Adipose tissue (tissue), 3 donors: ENCODE measurements around the gene SH3GL1. TPM values are rescaled to one million over a fixed set of nuclear protein-coding genes. Genes with fewer than 3 reads are reported as not detected.

ENCODE experiments used
- H3K27ac ChIP-seq: one replicate; pipeline ENCODE4 v1.5.1; 2013; ENCODE audit warnings: low read depth, low read length
- WGBS, 3 donors: extraction: QIAGEN DNeasy Blood & Tissue Kit; methylation state at CpG; one replicate each; pipeline ENCODE4 v1.1.7; 2013; 5-methylcytosine and 5-hydroxymethylcytosine counted together
- polyA plus RNA-seq, 3 donors: library from polyadenylated mRNA; stranded (reverse); fragments of 200-250 nt; gene quantifications; one replicate each; pipeline ENCODE4 v1.2.3, GENCODE V29; 2013
- donor health status: healthy with polysubstance abuse.
- donor health status: Bipolar disorder and iron deficiency.
- donor health status: healthy.

SH3GL1 gene
- polyA plus RNA-seq, 3 donors: 33.2 to 87.8 (median 74.0) TPM

DNA sequence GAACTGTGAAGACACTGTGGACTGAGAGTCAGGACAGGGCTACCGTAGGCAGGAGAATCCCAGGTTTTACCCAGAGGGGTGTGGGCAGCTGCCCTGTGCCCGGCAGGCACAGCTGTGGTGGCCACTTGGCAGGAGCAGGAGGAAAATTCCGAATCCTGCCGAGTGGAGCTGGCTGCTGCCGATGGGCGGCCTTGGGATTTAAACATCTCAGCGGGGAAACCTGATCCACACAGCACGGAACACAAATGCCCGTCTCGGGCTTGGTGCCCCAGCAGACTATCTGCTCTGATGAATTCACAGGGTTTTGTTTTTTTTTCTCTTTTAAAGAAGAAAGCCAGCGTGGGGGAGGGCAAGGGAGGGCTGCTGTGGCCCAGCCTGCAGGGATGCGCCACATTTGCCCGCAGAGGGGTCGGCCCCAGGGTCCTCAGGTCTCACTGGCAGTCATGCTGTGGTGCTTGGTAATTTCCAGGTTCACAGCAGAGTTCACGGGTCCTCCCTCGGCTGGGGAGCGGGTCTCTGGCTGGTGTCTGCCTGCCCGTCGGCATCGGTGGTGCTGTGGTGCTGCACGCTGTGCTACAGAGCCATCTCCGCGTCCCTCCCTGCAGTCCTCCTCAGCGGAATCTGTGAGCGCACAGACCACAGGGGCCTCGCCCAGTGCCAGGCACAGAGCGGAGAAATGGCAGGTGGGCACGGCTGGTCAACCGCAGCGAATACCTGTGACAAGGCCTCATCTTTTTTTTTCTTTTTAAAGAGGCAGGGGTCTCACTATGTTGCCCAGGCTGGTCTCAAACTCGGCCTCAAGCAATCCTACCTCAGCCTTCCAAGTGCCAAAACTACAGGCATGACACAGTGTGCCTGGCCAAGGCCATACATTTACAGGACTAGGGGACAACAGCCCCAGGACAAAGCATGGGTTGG lies 28.8 kb downstream of the SH3GL1 start:
- WGBS, 3 donors: 66 to 91% (median 89%) methylated on average over 27 to 31 of the region's 31 CpGs
- no peak overlapping the region for H3K27ac ChIP-seq

DNA sequence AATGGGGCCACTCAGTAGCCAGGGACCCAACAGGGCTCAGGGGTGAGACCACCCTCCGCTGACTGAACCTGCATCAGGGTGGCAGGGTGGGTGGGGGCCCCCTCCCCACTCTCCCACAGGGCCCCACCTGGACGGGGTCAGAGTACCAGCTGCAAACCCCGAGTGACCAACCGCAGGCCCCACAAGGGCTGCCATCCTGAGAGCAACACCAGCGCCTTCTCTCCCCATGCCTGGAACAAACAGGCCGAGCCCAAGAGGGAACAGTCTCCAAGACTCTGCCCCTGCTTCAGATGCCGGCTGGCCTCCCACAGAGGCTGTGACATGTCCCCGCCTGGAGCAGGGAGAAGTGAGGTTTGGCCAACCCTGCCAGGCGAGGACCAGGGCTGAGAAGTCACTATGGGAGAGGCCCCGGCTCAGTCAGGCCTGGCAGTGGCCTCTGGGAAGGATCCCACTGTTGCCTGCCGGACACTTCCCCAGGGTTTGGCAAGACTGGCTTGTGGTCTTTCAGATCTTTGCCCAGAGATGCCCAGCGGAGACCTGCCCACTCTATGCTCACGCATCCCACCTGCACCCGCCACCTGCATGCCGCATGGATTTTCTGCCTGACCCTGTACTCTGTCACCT lies 29.8 kb downstream of the SH3GL1 start:
- WGBS, 3 donors: 80 to 88% (median 85%) methylated on average over 15 of the region's 15 CpGs
- no peak overlapping the region for H3K27ac ChIP-seq

GRCh38 chr19:4369888-4370260 lies 30.5 kb downstream of the SH3GL1 start:
- WGBS, 3 donors: 24 to 50% (median 31%) methylated on average over 21 of the region's 21 CpGs
- H3K27ac ChIP-seq: no peak overlapping the region

GRCh38 chr19:4369109-4369887 lies 31.0 kb downstream of the SH3GL1 start:
- WGBS, 3 donors: 20 to 64% (median 20%) methylated on average over 25 of the region's 25 CpGs
- no peak overlapping the region for H3K27ac ChIP-seq

DNA sequence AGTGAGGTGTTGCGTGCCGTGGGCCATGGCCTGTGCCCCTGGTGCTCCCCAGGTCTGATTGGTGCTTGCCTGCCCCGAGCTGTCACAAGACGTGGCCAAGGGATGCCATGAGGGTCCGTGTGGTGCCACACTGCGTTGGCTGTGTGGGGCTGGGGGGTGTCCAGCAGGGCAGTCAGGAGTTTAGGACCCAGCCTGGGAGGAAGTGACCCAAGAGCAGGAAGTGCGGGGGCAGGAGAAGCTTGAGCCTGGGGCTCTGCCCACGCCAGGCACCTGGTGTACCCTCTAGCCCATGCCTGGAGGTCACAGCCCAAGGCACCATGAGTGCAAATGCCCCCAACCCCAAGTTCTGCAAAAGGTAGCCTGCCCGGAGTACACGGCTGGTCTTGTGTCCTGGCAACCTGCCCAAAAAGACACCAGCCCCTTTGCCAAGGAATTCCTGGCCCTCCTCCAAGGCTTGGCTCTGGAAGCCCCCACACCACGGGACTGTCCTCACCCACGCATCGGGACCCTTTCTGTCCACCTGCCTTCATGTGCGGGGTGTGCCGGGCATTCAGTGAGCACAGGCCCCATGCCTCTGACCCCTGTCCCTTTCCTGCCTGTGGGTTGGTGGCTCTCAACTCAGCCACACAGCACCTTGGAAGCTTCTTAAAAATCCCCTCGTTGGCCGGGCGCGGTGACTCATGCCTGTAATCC lies 32.1 kb downstream of the SH3GL1 start:
- WGBS, 3 donors: 52 to 65% (median 55%) methylated on average over 19 of the region's 19 CpGs

DNA sequence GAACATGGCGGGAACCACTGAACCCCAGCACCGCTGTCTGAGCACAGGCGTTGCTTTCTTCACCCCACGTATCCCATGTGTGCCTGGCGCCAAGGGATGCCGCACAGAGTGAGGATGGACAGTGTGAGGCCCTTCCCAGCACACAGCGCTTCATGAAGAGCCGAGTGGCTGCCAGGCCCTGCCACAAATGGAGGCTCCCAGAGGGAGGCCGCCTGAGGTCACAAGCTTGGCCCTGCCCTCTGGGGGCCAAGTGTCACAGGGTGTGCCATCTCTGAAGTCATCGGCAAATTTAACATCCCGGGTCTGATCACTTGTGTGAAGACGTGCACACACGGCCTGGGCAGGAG lies 32.6 kb downstream of the SH3GL1 start:
- 71 to 84% (median 82%) methylated on average over 13 of the region's 13 CpGs for WGBS, 3 donors
- no peak overlapping the region for H3K27ac ChIP-seq

More for the DNA sequence above, 32.1 kb downstream of the SH3GL1 start:
- H3K27ac ChIP-seq: no peak overlapping the region

GRCh38 chr19:4367336-4367723 lies 33.0 kb downstream of the SH3GL1 start:
- H3K27ac ChIP-seq: no peak overlapping the region
- 89% methylated on average over 10 of the region's 10 CpGs for WGBS, 3 donors

DNA sequence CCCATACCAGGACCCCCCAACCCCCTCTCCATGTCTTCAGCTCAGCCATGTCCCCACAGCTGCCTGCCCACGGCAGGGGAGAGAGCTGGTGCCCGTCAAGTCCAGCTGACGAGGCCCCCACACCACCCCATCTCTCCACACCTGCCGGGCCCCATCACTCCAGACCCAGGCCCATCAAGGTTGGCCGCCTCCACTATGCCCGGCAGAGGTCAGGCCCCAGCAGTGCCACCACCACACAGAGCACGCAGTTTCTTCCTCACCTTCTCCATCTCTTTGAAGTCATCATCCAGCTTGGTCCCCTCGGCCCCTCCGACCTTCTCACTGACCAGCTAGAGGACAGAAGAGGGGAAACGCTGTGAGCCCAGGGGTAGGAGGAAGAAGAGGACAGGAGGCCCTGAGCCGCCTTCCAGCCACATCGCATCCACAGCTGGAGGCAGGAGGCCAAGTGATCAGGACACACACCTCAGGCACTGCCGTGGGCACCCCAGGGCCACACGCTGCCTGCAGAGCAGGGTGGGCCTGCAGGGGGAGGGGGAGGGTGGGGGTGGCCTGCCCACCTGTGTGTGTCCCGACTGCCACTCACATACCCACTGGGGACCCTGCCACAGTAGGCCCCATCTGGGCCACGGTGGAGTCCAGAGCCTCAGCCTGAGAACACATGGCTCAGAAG lies 33.5 kb downstream of the SH3GL1 start:
- H3K27ac ChIP-seq: no peak overlapping the region
- 83 to 92% (median 88%) methylated on average over 16 of the region's 16 CpGs for WGBS, 3 donors

DNA sequence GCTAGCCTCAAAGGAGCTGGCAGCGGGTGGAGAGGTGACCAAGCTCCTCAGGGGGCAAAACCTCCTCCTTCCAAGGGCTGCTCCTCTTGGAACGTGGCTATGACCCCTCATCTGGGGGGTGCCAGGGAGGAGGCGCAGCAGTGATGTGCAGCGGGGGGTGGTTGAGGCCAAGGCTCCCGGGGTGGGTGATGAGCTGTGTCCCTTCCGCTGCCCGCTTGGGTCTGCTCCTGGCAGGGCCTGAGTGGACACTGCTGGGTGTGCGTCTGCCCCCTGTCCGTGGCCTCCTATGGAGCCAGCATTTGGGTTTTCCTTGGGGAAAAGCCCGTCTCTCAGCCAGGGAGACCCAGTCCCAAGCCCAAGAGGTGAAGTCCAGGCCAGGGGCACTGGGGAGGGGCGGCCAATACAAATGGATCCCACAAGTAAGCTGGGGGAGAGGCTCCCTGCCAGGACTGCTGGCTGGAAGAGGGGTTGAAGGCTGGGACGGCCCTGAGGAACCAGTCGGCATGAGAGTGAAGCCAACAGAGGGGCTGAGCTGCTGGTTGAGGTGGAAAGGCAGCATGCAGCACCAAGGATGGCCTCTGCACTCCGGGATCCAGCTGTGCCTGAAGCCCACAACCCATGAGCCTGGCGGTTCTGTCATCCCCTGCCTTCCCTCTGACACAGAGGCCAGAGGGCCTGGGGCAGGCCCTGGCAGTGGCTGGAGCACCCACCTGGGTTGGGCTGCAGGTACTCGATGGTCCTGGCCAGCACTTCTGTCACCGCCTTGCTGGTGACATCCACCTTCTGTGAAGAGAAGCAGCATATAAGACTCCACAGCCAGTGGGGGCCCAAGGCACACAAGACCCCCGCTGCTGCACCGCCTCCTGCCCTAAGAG lies 34.3 kb downstream of the SH3GL1 start:
- 92 to 93% (median 93%) methylated on average over 19 of the region's 19 CpGs for WGBS, 3 donors
- no peak overlapping the region for H3K27ac ChIP-seq

DNA sequence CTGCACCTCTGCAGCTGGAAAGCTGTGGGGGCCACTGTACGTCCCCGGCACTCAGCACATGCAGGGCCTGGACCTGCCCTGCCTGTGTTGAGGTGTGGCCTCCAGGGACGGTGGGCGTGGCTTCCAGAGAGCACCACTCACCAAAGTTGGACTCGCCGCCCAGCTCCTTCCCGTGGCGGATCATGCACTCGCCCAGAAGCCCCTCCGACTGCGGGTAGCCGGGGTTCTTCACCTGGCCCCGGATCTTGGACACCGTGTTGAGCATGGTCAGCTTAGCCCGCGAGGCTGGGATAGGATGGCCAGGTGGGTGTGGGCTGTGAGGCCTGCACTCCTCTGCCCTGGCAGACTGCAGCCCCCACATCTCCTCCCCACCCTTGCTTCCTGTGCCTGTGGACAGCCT lies 35.0 kb downstream of the SH3GL1 start:
- H3K27ac ChIP-seq: no peak overlapping the region
- 92 to 96% (median 94%) methylated on average over 16 of the region's 16 CpGs for WGBS, 3 donors

- WGBS, 3 donors: 89 to 93% (median 90%) methylated on average over 26 of the region's 26 CpGs
Observed at GRCh38 chr19:4363571-4364304, 36.6 kb downstream of the SH3GL1 start.

GRCh38 chr19:4362831-4363545 lies 37.4 kb downstream of the SH3GL1 start:
- WGBS, 3 donors: 79 to 86% (median 79%) methylated on average over 18 to 22 of the region's 22 CpGs
- no peak overlapping the region for H3K27ac ChIP-seq

More at GRCh38 chr19:4363571-4364304, 36.6 kb downstream of the SH3GL1 start:
- H3K27ac ChIP-seq: no peak overlapping the region

DNA sequence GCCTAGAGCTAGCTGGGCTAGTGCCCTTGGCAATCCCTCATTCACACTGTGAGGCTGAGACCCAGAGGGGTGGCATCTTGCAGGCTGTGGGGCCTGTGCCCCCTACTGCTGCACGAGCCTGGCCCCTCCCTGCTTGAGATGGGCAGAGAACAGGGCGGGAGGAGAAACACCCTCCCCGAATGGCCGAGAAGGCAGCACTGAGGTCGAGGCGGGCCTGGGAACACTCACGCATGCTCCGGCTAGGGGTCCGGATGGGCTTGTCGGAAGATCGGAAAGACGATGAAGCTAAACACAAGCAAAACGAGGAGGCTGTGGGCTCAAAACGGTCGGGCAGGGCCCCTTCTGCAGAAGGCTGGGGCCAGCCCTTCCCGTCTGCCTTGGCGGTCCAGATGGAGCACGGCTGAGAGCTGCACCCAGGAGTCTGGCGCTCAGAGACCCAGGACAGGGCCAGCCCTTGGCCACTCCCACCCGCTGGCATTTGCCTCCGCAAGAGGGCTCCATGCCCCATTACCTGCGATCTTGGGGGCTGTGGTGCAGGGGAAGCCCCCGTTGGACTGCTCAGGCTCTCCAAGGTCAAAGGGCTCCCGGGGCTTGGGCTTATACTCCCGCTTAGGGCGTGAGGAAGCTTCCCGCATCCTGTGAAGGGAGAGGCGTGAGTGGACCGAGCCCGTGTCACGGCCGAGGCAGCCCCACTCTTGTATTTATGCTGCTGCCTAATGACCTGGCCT lies 38.1 kb downstream of the SH3GL1 start:
- WGBS, 3 donors: 86 to 88% (median 87%) methylated on average over 31 to 32 of the region's 32 CpGs
- no peak overlapping the region for H3K27ac ChIP-seq

GRCh38 chr19:4361152-4362046 lies 38.9 kb downstream of the SH3GL1 start:
- no peak overlapping the region for H3K27ac ChIP-seq
- WGBS, 3 donors: 86 to 91% (median 89%) methylated on average over 50 of the region's 50 CpGs
